HG03045 (cell line): ENCODE data around the gene APLF.
"Not testable (repeated sequence)": the region's sequence is repeated elsewhere in the genome, so short reads cannot be mapped to it uniquely, and the experiment has no call there.

Experiments
- ATAC-seq: cut with Tn5 transposase; IDR thresholded peaks from one replicate; pipeline ENCODE4 v1.9.1; 2021; ENCODE audit warnings: mild to moderate bottlenecking, moderate library complexity; ENCODE audit not compliant: unreplicated experiment

Gene APLF

GRCh38 chr2:68521037-68521436 is 53.7 kb downstream of the APLF start:
- ATAC-seq: no peak

DNA sequence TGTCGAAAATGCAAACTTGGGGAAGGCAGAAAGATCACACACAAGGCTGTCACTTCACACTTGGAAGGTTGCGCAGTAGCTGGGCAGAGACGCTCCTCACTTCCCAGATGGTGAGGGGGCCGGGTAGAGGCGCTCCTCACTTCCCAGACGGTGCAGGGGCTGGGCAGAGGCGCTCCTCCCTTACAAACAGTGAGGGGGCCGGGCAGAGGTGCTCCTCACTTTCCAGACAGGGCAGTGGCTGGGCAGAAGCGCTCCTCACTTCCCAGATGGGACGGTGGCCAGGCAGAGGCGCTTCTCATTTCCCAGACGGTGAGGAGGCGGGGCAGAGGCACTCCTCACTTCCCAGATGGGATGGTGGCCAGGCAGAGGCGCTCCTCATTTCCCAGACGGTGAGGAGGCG is 59.6 kb downstream of the APLF start:
- ATAC-seq: not testable (repeated sequence)

- ATAC-seq: not testable (repeated sequence)
Measured at GRCh38 chr2:68527343-68528081, 60.1 kb downstream of the APLF start.

DNA sequence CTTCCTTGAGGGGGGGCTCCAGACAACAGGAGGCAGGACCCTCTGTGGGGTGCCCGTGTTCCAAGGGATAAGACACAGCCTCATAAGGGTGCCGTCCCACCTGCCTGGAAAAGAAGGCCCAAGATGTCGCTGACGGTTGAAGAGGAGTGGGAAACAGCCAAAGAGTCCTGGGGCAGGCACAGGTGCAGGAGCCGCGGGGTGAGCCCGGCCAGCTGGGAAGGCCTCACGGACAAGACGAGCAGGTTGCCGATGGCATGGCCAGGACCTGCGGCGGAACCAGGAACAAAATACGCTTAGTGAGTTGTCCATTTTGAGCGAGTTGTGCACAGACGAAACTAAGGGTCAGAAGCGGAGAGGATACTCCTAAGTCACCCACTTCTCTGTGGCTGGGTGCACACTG is 61.8 kb downstream of the APLF start:
- not testable (repeated sequence) for ATAC-seq

DNA sequence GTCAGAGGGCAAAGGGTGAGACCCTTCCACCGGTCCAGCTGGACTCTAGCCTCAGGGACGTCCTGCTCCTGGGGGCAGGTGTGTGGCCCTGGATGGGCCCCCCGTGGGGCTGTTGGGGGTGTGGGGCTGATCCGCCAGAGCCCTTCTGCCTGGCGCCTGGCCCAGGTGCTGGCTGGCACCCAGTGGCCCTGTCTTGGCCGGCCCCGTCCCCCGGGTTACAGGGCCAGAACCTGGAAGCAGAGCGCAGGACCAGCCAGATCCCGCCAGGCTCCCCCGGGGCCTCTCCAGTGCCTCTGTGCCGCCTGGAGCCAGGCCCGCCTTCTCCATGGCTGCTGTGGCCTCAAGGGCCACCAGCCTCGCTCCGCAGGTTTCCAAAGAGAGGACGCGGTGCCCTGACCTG is 62.3 kb downstream of the APLF start:
- not testable (repeated sequence) for ATAC-seq

DNA sequence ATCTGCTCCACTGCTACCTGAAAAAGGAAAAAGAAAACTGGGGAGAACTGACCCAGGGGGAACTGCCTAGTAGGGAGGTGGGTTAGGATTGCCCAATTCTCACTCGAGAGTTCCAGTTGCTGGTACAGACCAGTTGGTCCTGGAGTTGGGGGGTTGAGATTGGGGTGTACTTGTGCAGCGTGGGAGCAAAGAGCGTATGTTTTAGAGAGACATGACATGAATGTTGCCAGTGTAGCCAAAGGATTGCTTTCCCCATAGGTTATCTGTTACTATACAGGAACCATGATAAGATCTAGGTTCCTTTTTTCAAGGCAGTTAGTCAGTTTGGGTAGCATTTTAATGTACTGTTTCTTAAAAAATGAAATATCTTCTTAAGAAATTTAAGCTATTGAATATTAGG is 68.6 kb downstream of the APLF start:
- ATAC-seq: no peak

DNA sequence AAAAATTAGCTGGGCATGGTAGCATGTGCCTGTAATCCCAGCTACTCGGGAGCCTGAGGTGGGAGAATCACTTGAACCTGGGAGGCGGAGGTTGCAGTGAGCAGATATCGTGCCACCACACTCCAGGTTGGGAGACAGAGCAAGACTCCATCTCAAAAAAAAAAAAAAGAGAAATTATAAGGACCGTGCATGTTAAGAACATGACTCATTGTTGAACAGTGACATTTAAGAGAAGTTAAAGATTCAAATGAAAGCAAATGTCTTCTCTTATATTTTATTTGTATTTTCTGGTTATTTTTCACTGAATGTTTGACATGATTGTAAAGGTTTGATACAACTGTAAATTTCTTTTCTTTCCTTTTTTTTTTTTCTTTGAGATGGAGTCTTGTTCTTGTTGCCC is 69.6 kb downstream of the APLF start:
- no peak for ATAC-seq

GRCh38 chr2:68537809-68538208 is 70.4 kb downstream of the APLF start:
- ATAC-seq: no peak

- ATAC-seq: no peak
Measured at GRCh38 chr2:68544811-68545210, 77.4 kb downstream of the APLF start.

- ATAC-seq: no peak
Measured at GRCh38 chr2:68548396-68548795, 81.0 kb downstream of the APLF start.

DNA sequence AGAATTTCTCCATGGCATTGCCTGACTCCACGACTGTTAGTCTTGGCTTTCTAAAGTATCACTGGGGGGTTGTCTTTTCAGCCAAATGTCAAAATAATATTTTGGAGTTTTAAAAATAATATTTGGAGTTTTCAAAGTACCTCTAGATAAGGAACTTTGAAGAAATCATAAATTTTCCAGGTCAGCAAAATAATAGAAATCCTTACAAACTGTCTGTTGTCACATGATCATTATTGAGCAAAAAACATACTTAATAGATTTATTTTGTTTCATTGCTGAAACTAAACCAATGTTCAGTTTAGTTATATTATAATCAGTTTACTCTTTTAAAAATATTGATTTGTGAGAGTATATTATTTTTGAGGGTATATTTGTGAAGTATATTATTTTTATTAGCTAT is 85.7 kb downstream of the APLF start:
- no peak for ATAC-seq

- not testable (repeated sequence) for ATAC-seq
Measured at GRCh38 chr2:68555425-68556206, 88.2 kb downstream of the APLF start.

DNA sequence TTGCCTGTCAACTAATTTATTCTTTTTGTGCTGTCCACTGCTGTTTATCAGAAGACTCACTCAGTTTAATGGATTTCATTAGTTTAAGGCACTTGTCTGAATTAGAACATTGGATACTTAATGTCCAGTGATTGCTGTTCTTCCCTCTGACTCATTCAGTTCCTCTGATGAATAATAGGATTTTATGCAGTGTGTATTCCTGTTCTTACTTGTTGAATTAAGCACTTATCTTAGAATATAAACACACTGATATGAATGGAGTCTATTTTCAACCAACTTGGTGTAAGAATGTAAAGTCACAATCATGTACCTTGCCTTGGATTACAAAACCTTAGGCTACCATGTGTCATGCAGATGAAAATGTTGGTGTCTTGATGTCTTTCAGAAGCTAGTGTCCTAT is 89.0 kb downstream of the APLF start:
- ATAC-seq: no peak

DNA sequence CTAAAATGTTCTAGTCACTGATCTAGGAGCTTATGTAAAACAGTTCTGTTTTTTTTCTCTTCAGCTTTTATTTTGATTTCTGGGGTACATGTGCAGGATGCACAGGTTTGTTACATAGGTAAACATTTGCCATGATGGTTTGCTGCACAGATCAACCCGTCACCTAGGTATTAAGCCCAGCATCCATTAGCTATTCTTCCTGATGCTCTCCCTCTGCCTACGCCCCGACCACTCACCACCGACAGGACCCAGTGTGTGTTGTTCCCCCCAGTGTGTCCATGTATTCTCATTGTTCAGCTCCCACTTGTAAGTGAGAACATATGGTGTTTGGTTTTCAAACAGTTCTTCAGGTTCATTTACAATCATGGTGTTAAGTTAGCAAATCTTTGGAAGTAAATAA is 91.2 kb downstream of the APLF start:
- no peak for ATAC-seq

DNA sequence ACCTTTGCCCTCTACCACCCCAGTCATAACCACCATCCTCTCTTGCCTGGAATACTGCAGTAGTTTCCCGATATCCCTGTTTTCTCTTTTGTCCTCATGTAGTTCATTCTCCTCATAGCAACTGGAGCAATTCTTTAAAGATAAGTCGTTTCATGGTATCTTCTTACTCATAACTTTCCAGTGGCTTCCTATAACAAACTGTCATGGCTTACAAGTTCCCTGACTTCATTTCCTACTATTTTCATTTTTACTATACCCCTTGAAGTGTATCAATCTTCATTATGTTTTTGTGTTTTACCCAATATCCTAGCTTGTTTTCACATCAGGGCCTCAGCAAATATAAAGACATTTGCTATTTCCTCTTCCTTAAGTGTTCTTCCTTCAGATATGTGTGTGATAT is 92.3 kb downstream of the APLF start:
- ATAC-seq: no peak

GRCh38 chr2:68560545-68560944 is 93.2 kb downstream of the APLF start:
- ATAC-seq: no peak

DNA sequence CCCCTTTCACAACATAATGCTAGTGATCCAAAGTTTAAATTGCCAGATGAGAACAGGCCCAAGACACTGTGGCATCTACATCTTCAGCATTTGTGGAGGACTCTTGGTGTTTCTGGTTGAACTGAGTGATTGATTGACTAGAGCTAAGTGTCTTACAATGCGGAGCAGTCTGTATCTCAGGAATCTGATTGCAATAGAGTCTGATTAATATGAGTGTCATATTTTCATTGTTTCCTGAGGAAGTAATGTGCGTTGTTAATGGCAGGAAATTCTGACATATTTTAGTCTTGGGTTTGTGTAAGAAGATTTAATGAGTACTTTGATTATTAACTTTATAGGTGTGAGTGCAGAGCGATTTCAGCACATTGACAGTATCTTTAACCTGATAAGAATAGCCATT is 94.0 kb downstream of the APLF start:
- ATAC-seq: no peak

DNA sequence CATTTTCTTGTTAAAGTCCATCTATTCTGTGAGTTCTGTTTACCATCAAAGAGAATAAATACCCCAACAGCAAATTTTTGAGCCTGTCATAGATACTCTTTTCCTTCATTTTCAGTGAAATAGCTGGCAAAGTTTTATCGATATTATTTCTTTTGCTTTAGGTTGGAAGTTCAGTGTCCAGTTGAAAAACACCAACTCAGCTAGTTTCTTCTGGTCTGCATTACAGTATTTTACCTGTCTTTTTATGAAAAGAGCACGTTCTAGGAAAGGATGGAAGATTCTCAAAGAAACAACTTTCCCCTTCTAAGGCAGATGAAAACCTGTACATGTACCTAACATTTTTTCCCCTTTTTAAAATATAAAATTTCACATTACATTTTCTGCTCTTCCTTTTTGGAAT is 95.5 kb downstream of the APLF start:
- ATAC-seq: no peak

DNA sequence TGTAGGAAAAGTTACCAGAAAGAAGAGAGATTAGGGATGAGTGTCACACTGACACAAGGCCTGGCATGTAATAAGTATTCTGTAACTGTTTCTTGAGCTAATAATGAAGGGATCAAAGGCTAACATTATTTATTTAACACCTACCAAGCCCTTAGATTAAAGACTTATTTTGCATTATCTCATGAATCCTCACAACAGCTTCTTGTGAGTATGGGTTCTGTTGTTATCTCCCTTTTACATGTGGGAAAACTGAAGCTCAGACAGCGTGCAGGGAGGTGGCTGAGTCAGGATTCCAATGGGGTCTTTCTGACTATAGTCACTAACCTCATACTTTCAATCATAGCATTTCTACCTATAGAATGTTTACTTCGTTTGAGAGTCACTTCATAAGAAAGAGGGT is 97.0 kb downstream of the APLF start:
- no peak for ATAC-seq

- no peak for ATAC-seq
Measured at GRCh38 chr2:68565273-68565672, 97.9 kb downstream of the APLF start.

DNA sequence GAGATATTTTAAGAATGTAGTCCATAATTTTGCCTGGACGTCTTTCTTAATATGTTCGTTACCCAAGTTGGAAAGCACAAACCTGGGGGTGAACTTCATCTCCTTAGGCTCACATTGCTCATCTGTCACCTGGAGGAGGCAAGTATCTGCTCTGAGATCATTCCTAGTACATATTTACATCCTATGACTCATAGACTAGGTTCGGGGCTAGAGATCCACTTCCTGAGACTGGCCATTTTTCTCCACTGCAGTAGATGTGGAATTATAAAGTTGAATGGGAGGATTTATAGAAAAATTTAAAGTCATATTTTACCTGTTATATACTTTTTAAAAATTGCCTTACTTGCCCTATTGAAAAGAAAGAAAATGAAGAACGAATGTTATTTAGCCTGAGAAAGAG is 98.5 kb downstream of the APLF start:
- no peak for ATAC-seq

DNA sequence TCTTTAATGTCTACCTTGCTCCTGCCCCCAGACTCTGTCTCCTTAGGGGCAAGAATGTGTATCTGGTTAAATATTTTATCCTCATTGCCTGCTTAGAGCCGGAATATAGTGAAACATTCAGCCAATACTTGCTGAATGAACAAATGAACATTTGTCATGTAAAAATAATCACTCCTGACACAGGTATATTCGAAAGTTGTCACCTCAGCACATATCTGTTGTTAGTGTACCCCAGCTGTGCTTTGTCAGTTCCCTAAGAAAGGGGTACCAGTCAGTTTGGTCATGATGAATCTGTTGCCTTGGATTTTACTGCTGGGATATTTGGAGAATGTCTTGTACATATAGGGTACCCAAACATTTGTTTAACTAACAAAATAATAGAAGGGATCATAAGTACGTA is 99.0 kb downstream of the APLF start:
- ATAC-seq: no peak
